ENCODE results near the gene PTPRR. TPM values are rescaled to one million over a fixed set of nuclear protein-coding genes. Genes with fewer than 3 reads are reported as not detected.

The PTPRR gene
- total RNA-seq, 1 experiment from 2014 or later: 1.3 TPM

DNA sequence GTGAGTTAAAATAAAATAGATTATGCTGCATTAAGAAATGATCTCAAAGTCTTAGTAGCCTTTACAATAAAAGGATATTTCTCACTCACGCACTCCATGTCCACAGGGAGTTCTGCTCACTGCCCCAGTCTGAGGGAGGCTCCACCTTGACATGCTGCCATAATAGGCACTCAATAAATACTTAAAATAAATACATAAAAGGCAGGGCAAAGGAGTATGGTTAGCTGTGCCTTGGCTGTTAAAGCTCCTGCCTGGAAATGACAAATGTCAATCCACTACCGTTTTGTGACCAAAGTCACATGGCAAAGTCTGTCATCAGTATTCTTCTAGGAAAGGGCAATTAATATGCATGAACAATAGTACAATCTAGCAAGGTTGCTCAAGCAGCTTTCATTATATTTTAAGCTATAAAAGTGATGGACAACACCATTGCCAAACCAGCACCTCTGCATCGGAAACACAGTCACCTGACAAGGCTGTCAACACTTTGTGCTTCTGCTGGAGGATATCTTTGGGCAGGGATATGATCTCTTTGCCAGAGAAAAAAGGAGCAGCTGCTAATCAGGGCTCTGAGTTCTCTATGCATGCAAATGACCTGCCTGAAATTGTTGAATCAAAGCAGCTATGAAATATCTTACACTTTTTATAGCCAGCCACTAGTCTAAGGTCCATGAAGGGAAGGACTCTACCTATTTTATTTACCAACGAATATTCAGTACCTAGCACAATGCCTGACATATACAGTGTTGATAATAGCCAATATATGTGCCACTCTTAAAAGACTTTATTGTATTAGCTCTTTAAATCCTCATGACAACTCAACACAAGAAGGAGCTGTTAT, 90.1 kb downstream of the PTPRR start:
- H3K27ac Mint-ChIP-seq (ENCODE audit: unreplicated experiment): no peak overlapping the region
- H3K4me3 Mint-ChIP-seq (ENCODE audit: unreplicated experiment): no peak overlapping the region
- no peak overlapping the region for H3K4me3 ChIP-seq (ENCODE audit: low read depth, low read length)
- H3K27me3 Mint-ChIP-seq (ENCODE audit: insufficient read depth, unreplicated experiment): no peaks in the 10 kb centered on the region
- no TSS peak for BruUV-seq (replicated peaks)
- no peaks in the 10 kb centered on the region for H3K36me3 Mint-ChIP-seq (ENCODE audit: insufficient read depth, unreplicated experiment)
- peaks cover 10% of the 10 kb centered on the region for H3K9me3 Mint-ChIP-seq (ENCODE audit: unreplicated experiment)
- H3K4me1 ChIP-seq: peaks cover 16% of the 10 kb centered on the region
- H3K36me3 ChIP-seq (ENCODE audit: control insufficient read depth, insufficient read depth, low read length): no peaks in the 10 kb centered on the region
- ChIA-PET POLR2A (no interaction called here), CTCF (no interaction called here)
- intact Hi-C loops (cut with micrococcal nuclease; ENCODE audit: unreplicated experiment): no loop called here
- no peaks in the 10 kb centered on the region for H3K27me3 ChIP-seq (replicated peaks; ENCODE audit: control insufficient read depth, insufficient read depth, low read length)
- H3K4me1 Mint-ChIP-seq (ENCODE audit: low read depth, unreplicated experiment): peaks cover 30% of the 10 kb centered on the region
- no peaks in the 10 kb centered on the region for H3K9me3 ChIP-seq
- no peak for DNase-seq
- no peak for TF ChIP-seq CTCF (IDR thresholded peaks at IDR 0.05; ENCODE audit: insufficient read depth in 1 of 2, low read depth in 1 of 2, low read length in 1 of 2, severe bottlenecking in 1 of 2, unreplicated experiment in 1 of 2)

GRCh38 chr12:70829070-70829469, 91.5 kb downstream of the PTPRR start:
- H3K4me1 Mint-ChIP-seq (ENCODE audit: low read depth, unreplicated experiment): peaks cover 33% of the 10 kb centered on the region
- BruUV-seq (replicated peaks): no TSS peak
- TF ChIP-seq CTCF (IDR thresholded peaks at IDR 0.05; ENCODE audit: insufficient read depth in 1 of 2, low read depth in 1 of 2, low read length in 1 of 2, severe bottlenecking in 1 of 2, unreplicated experiment in 1 of 2): no peak
- H3K36me3 ChIP-seq (ENCODE audit: control insufficient read depth, insufficient read depth, low read length): no peaks in the 10 kb centered on the region
- peaks cover 24% of the 10 kb centered on the region for H3K4me1 ChIP-seq
- no peaks in the 10 kb centered on the region for H3K27me3 ChIP-seq (replicated peaks; ENCODE audit: control insufficient read depth, insufficient read depth, low read length)
- no peak for DNase-seq
- no peaks in the 10 kb centered on the region for H3K36me3 Mint-ChIP-seq (ENCODE audit: insufficient read depth, unreplicated experiment)
- ChIA-PET CTCF (interaction anchor here (0.6 kb wide), 1 partner anchor 1217 kb away, joined by 4 read pairs; no protein-coding TSS in a partner anchor), POLR2A (no interaction called here)
- H3K9me3 ChIP-seq: no peaks in the 10 kb centered on the region
- H3K27me3 Mint-ChIP-seq (ENCODE audit: insufficient read depth, unreplicated experiment): no peaks in the 10 kb centered on the region
- H3K4me3 ChIP-seq (ENCODE audit: low read depth, low read length): no peak overlapping the region
- no peak overlapping the region for H3K4me3 Mint-ChIP-seq (ENCODE audit: unreplicated experiment)
- intact Hi-C loops (cut with micrococcal nuclease; ENCODE audit: unreplicated experiment): loop anchor here (5.0 kb wide), 1 partner anchor 72 kb away; no protein-coding TSS in a partner anchor
- no peak overlapping the region for H3K27ac Mint-ChIP-seq (ENCODE audit: unreplicated experiment)
- H3K9me3 Mint-ChIP-seq (ENCODE audit: unreplicated experiment): peaks cover 10% of the 10 kb centered on the region

DNA sequence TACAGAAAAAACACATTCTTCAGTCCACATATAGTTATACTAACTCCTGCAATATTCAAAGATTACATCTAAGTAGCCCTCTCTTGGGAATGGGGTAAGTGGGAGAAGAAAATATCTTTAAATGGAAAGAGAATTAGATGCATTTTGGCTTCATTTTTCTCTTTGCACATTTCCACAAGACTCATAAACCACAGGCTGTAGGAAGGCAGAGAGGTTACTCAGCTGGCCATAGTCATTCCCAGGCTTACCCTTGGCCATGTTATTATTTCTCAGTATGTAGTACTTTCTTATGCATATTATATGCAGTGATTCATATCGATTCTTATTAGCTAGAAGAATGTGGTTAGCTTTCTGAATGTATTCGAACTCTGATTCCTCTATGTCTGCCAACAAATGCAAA, 92.2 kb downstream of the PTPRR start:
- Mint-ChIP-seq H3K9me3 (ENCODE audit: unreplicated experiment) (peaks cover 17% of the 10 kb centered on the region), H3K4me3 (ENCODE audit: unreplicated experiment) (no peak overlapping the region), H3K27me3 (ENCODE audit: insufficient read depth, unreplicated experiment) (no peaks in the 10 kb centered on the region), H3K27ac (ENCODE audit: unreplicated experiment) (no peak overlapping the region), H3K36me3 (ENCODE audit: insufficient read depth, unreplicated experiment) (no peaks in the 10 kb centered on the region), H3K4me1 (ENCODE audit: low read depth, unreplicated experiment) (peaks cover 39% of the 10 kb centered on the region)
- ChIA-PET CTCF (interaction anchor here (0.6 kb wide), 1 partner anchor 1216 kb away, joined by 4 read pairs; no protein-coding TSS in a partner anchor), POLR2A (no interaction called here)
- H3K36me3 ChIP-seq (ENCODE audit: control insufficient read depth, insufficient read depth, low read length): no peaks in the 10 kb centered on the region
- H3K9me3 ChIP-seq: no peaks in the 10 kb centered on the region
- BruUV-seq (replicated peaks): no TSS peak
- intact Hi-C loops (cut with micrococcal nuclease; ENCODE audit: unreplicated experiment): loop anchor here (1.0 to 5.0 kb wide), 2 partner anchors 12 to 71 kb away; no protein-coding TSS in a partner anchor
- H3K4me3 ChIP-seq (ENCODE audit: low read depth, low read length): no peak overlapping the region
- H3K4me1 ChIP-seq: peaks cover 27% of the 10 kb centered on the region
- no peak for DNase-seq
- TF ChIP-seq CTCF (IDR thresholded peaks at IDR 0.05; ENCODE audit: insufficient read depth in 1 of 2, low read depth in 1 of 2, low read length in 1 of 2, severe bottlenecking in 1 of 2, unreplicated experiment in 1 of 2): no peak
- no peaks in the 10 kb centered on the region for H3K27me3 ChIP-seq (replicated peaks; ENCODE audit: control insufficient read depth, insufficient read depth, low read length)
